Measurements from ENCODE around the gene TPP1.
A peak's percentile ranks its signal among the peaks of the same experiment; 100 is the strongest.

Gene TPP1

DNA sequence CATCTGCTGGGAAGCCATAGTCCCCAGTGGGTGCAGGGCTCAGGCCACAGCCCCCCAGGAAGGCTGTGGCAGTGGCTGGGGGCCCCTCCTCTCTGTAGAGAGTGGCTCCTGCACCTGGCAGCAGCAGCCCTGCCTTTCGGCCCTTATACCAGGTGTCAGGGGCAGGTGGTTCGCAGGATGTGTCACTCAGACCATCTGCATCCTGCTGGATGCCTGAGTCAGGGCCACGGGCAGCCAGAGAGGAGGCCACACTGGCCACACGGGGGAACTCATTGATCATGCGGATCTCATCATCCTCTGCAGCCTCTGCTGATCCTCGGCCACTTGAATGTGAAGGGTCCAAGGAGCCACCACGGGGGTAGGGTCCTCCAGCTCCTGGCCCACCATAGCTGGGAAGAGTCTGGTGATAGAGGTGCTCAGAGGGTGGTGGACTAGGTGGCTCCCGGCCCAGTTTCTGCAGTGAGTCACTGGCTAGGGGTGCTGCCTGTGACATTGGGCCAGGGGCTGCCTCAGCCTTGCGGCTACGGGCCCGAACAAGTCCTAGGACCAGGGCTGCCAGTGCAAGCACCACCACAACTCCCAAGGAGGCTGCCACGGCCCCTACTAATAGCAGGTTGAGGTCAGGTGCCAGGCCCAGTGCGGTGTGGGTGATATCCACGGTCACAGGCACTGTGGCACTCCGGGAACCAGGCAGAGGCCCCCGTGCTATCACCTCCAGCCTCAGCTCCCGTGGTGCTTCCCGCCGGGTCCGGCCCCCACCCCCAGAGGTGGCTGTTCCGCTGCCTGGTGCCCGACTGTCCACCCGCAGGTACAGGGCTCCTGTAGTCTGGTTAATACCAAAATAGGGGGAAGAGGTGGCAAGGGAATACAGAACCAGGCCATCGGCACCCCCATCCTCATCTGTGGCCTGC lies 3.3 kb upstream of the TPP1 start:
- TF ChIP-seq, protein P1, sequence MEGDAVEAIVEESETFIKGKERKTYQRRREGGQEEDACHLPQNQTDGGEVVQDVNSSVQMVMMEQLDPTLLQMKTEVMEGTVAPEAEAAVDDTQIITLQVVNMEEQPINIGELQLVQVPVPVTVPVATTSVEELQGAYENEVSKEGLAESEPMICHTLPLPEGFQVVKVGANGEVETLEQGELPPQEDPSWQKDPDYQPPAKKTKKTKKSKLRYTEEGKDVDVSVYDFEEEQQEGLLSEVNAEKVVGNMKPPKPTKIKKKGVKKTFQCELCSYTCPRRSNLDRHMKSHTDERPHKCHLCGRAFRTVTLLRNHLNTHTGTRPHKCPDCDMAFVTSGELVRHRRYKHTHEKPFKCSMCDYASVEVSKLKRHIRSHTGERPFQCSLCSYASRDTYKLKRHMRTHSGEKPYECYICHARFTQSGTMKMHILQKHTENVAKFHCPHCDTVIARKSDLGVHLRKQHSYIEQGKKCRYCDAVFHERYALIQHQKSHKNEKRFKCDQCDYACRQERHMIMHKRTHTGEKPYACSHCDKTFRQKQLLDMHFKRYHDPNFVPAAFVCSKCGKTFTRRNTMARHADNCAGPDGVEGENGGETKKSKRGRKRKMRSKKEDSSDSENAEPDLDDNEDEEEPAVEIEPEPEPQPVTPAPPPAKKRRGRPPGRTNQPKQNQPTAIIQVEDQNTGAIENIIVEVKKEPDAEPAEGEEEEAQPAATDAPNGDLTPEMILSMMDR (conservative IDR thresholded peaks at IDR 0.05; ENCODE audit: low read length): no peak
- DNase-seq (ENCODE audit: low read depth): no peak
- H3K4me3 ChIP-seq (ENCODE audit: low read length): no peak overlapping the region

DNA sequence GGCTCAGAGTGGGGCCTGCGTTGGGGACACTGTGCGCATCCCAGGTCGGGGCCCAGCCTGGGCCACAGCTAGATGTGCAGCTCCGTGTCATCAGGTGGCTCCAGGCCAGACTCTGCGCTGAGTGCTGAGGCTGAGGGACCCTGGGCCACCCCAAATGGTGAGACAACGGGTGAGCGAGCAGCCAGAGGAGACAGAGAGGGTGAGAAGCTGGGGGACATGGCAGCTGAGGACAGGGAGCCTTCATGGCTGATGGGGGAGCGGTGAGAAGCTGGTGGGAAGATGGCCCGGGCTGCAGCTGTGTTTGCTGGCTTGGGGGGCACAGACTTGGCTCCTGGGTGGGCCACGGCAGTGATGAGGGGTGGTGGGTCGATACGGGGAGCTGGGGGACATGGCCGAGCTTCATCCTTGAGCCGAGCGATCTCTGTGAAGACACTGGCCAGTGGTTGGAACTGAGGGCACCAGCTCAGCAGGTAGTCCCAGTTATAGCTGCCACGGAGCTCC lies 2.5 kb upstream of the TPP1 start:
- no peak for DNase-seq (ENCODE audit: low read depth)
- TF ChIP-seq, protein P1 (conservative IDR thresholded peaks at IDR 0.05; ENCODE audit: low read length): no peak
- no peak overlapping the region for H3K4me3 ChIP-seq (ENCODE audit: low read length)

GRCh38 chr11:6620636-6621035 lies 1.4 kb upstream of the TPP1 start:
- no peak overlapping the region for H3K4me3 ChIP-seq (ENCODE audit: low read length)
- DNase-seq (ENCODE audit: low read depth): no peak
- TF ChIP-seq, protein P1 (conservative IDR thresholded peaks at IDR 0.05; ENCODE audit: low read length): no peak

DNA sequence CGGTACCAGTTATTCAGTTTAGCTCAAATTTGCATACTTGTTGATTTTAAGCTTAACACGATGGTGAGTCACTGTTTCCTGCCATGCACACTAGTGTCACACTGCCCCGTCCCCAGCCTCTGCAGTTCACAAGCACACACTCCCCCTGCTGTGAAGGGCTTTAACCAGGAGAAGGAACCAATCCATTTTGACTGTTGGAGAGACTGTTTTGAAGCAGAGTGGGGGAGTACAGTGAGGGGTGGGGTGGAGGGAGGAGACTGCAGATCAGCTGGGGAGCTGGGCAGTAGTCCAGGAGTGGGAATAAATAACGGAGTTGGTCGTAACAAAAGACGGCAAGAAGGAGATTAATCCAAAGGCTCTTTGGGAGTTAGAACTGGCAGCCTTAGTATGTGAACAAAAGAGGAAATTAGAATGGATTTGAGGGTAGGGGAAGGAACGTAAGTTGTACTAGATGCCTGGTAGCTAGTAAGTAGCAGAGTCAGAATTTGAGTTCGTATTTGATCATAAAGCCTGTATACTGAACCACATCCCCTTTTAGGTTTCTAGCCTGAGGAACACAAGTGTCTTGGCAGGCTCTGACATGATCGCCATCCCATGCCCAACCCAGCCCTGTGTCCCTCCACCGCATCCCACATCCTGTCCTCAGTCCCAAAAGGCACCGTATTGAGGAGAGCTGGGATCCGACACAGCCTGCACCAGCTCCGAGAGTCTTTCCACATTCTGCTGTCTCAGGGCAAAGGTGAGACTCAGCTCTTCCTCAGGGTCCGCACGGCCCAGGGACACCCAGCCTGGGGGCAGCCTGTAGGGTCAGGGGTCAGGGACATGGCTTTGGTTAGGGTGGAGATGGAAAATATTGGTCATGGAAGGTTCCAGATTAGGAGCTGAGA lies 862 bp downstream of the TPP1 start:
- H3K4me3 ChIP-seq (ENCODE audit: low read length): peak overlapping the region; percentile 98
- TF ChIP-seq, protein P1 (conservative IDR thresholded peaks at IDR 0.05; ENCODE audit: low read length): peak; percentile 35
- DNase-seq (ENCODE audit: low read depth): peak; percentile 66

GRCh38 chr11:6617315-6617781 lies 1.9 kb downstream of the TPP1 start:
- TF ChIP-seq, protein P1 (conservative IDR thresholded peaks at IDR 0.05; ENCODE audit: low read length): no peak
- DNase-seq (ENCODE audit: low read depth): no peak
- H3K4me3 ChIP-seq (ENCODE audit: low read length): peak overlapping the region; percentile 98

- DNase-seq (ENCODE audit: low read depth): no peak
- TF ChIP-seq, protein P1 (conservative IDR thresholded peaks at IDR 0.05; ENCODE audit: low read length): no peak
- H3K4me3 ChIP-seq (ENCODE audit: low read length): no peak overlapping the region
Measured at GRCh38 chr11:6616596-6617250, 2.5 kb downstream of the TPP1 start.

Measured in AG10803 (cell line).